Mesothelial cell of epicardium (in vitro differentiated cells): ENCODE data around the gene TLR5. TPM values are rescaled to one million over a fixed set of nuclear protein-coding genes. Genes with fewer than 3 reads are reported as not detected.

Experiments used
- DNase-seq, 2 experiments: peaks; one replicate each; pipeline ENCODE4 v3.0.0; 2021; ENCODE audit warnings: low spot score in 2 of 2; ENCODE audit not compliant: unreplicated experiment in 2 of 2
- H3K27ac Mint-ChIP-seq: 2 replicates; pipeline ENCODE4 v1.8.0; 2021; ENCODE audit warnings: mixed read lengths
- H3K27me3 Mint-ChIP-seq: 2 replicates; pipeline ENCODE4 v1.8.0; 2021; ENCODE audit warnings: low read depth, mixed read lengths
- H3K36me3 Mint-ChIP-seq: 2 replicates; pipeline ENCODE4 v1.8.0; 2021; ENCODE audit warnings: mixed read lengths
- H3K4me1 Mint-ChIP-seq: 2 replicates; pipeline ENCODE4 v1.8.0; 2021; ENCODE audit warnings: mixed read lengths
- H3K4me3 Mint-ChIP-seq: 2 replicates; pipeline ENCODE4 v1.8.0; 2021; ENCODE audit warnings: mild to moderate bottlenecking, moderate library complexity, mixed read lengths
- H3K9me3 Mint-ChIP-seq: 2 replicates; pipeline ENCODE4 v1.8.0; 2021; ENCODE audit warnings: mixed read lengths
- total RNA-seq: library from RNA; stranded (reverse); gene quantifications from 3 replicates; pipeline ENCODE4 v1.2.1, GENCODE V29; 2021
- TF ChIP-seq, protein P1 (sequence below): fragments of 200-600 bp; sonication (generic); IDR thresholded peaks from one replicate; pipeline ENCODE4 v1.5.0; 2021; ENCODE audit warnings: antibody characterized with exemption; ENCODE audit not compliant: unreplicated experiment

The TLR5 gene
- total RNA-seq, 1 donor from 2014 or later: 2.5 TPM

GRCh38 chr1:223186800-223187199, 43.8 kb upstream of the TLR5 start:
- TF ChIP-seq, protein P1, sequence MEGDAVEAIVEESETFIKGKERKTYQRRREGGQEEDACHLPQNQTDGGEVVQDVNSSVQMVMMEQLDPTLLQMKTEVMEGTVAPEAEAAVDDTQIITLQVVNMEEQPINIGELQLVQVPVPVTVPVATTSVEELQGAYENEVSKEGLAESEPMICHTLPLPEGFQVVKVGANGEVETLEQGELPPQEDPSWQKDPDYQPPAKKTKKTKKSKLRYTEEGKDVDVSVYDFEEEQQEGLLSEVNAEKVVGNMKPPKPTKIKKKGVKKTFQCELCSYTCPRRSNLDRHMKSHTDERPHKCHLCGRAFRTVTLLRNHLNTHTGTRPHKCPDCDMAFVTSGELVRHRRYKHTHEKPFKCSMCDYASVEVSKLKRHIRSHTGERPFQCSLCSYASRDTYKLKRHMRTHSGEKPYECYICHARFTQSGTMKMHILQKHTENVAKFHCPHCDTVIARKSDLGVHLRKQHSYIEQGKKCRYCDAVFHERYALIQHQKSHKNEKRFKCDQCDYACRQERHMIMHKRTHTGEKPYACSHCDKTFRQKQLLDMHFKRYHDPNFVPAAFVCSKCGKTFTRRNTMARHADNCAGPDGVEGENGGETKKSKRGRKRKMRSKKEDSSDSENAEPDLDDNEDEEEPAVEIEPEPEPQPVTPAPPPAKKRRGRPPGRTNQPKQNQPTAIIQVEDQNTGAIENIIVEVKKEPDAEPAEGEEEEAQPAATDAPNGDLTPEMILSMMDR: no peak
- Mint-ChIP-seq H3K9me3 (no peaks in the 10 kb centered on the region), H3K4me1 (no peaks in the 10 kb centered on the region), H3K27me3 (peaks cover 75% of the 10 kb centered on the region), H3K4me3 (no peak overlapping the region), H3K27ac (no peak overlapping the region), H3K36me3 (no peaks in the 10 kb centered on the region)
- DNase-seq: no peak

GRCh38 chr1:223183268-223183862, 40.3 kb upstream of the TLR5 start:
- TF ChIP-seq, protein P1: no peak
- peaks cover under 1% of the 10 kb centered on the region for H3K4me1 Mint-ChIP-seq
- DNase-seq: no peak
- no peaks in the 10 kb centered on the region for H3K9me3 Mint-ChIP-seq
- H3K4me3 Mint-ChIP-seq: no peak overlapping the region
- H3K27ac Mint-ChIP-seq: no peak overlapping the region
- peaks cover 73% of the 10 kb centered on the region for H3K27me3 Mint-ChIP-seq
- H3K36me3 Mint-ChIP-seq: no peaks in the 10 kb centered on the region

DNA sequence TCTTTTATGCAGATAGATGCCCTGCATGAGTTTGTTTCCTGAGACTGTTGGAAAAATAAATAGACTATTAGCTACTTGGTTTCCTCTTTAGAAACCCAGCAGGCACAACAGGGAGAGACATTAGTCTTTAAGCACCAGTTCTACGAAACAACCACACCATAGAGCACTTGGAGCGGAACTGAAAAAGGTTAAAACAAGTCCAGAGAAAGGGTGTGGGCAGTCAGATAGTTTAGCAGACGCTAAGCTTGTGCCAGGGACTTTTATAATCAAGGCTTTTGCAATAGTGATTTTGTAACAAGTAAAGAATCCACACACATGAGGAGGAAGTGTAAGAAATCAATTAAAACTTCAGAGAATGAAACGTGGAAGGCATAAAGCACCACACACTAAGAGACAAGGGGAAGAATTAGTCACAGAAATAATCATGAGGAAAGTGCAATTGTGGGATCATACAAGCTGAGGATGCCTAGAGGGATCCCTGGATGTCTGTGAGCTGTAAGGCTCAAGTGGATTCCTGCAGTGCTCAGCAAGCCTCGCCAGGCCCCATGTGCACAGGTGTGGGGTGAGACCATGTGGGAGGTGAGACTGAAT, 37.8 kb upstream of the TLR5 start:
- no peak for DNase-seq
- Mint-ChIP-seq H3K27me3 (peaks cover 57% of the 10 kb centered on the region), H3K27ac (no peak overlapping the region), H3K4me3 (no peak overlapping the region), H3K9me3 (no peaks in the 10 kb centered on the region), H3K4me1 (peaks cover 8% of the 10 kb centered on the region), H3K36me3 (no peaks in the 10 kb centered on the region)
- TF ChIP-seq, protein P1: no peak

DNA sequence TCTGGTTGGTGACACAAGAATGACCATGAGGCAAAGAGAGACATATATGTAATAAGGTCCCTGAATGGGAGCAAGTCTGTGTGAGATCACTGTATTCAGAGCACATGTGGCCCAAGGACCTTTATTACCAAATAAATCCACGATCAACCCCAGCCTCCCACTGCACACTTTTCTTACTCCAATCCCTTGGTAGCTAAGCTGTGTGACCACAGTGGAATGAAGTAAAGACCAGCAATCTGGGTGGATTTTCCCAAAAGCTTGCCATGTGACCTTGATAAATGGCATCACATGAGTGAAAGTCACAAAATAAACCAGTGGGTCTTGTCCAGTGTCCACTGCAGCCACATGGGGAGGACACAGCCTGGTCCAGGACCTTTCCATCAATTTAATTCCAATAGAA, 36.7 kb upstream of the TLR5 start:
- Mint-ChIP-seq H3K4me1 (peaks cover 8% of the 10 kb centered on the region), H3K36me3 (no peaks in the 10 kb centered on the region), H3K9me3 (no peaks in the 10 kb centered on the region), H3K4me3 (no peak overlapping the region), H3K27me3 (peaks cover 50% of the 10 kb centered on the region), H3K27ac (no peak overlapping the region)
- TF ChIP-seq, protein P1: no peak
- no peak for DNase-seq

- Mint-ChIP-seq H3K36me3 (no peaks in the 10 kb centered on the region), H3K27ac (no peak overlapping the region), H3K9me3 (no peaks in the 10 kb centered on the region), H3K4me3 (no peak overlapping the region), H3K4me1 (peaks cover 8% of the 10 kb centered on the region), H3K27me3 (peaks cover 46% of the 10 kb centered on the region)
- DNase-seq: no peak
- TF ChIP-seq, protein P1: no peak
Measured at GRCh38 chr1:223179280-223179679, 36.2 kb upstream of the TLR5 start.

- H3K36me3 Mint-ChIP-seq: no peaks in the 10 kb centered on the region
- H3K9me3 Mint-ChIP-seq: no peaks in the 10 kb centered on the region
- peaks cover 8% of the 10 kb centered on the region for H3K4me1 Mint-ChIP-seq
- no peak overlapping the region for H3K4me3 Mint-ChIP-seq
- DNase-seq: no peak
- TF ChIP-seq, protein P1: no peak
- peaks cover 31% of the 10 kb centered on the region for H3K27me3 Mint-ChIP-seq
- no peak overlapping the region for H3K27ac Mint-ChIP-seq
Measured at GRCh38 chr1:223177681-223178080, 34.6 kb upstream of the TLR5 start.
